MM.1S (cell line): ENCODE results near the gene TMEM245.

ENCODE experiments used
- EZH2 ChIP-seq: fragments of 300-600 bp; sonication (generic); optimal IDR thresholded peaks from 2 replicates; pipeline ENCODE3; 2017; ENCODE audit warnings: low read depth, mild to moderate bottlenecking, antibody characterized with exemption, low read length, mixed read lengths
- EZH2phosphoT487 ChIP-seq: fragments of 300-600 bp; sonication (generic); IDR thresholded peaks from 2 replicates; pipeline ENCODE4 v1.6.1; 2018; ENCODE audit warnings: antibody characterized with exemption, low read length
- TF ChIP-seq, protein P1 (sequence below): fragments of 300-600 bp; sonication (generic); IDR thresholded peaks from 2 replicates; pipeline ENCODE4 v1.5.1; 2016; ENCODE audit warnings: antibody characterized with exemption, low read length, mixed read lengths

GRCh38 chr9:109087795-109088194, 32.0 kb downstream of the TMEM245 start:
- TF ChIP-seq, protein P1, sequence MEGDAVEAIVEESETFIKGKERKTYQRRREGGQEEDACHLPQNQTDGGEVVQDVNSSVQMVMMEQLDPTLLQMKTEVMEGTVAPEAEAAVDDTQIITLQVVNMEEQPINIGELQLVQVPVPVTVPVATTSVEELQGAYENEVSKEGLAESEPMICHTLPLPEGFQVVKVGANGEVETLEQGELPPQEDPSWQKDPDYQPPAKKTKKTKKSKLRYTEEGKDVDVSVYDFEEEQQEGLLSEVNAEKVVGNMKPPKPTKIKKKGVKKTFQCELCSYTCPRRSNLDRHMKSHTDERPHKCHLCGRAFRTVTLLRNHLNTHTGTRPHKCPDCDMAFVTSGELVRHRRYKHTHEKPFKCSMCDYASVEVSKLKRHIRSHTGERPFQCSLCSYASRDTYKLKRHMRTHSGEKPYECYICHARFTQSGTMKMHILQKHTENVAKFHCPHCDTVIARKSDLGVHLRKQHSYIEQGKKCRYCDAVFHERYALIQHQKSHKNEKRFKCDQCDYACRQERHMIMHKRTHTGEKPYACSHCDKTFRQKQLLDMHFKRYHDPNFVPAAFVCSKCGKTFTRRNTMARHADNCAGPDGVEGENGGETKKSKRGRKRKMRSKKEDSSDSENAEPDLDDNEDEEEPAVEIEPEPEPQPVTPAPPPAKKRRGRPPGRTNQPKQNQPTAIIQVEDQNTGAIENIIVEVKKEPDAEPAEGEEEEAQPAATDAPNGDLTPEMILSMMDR, result no peak
- no peak for TF ChIP-seq EZH2phosphoT487
- no peak for TF ChIP-seq EZH2
